Ureter (tissue), 1 donor: ENCODE measurements around the gene C16orf96. TPM values are rescaled to one million over a fixed set of nuclear protein-coding genes. Genes with fewer than 3 reads are reported as not detected.
A peak's percentile ranks its signal among the peaks of the same experiment; 100 is the strongest.

Source experiments
- DNase-seq: peaks from one replicate; pipeline ENCODE4 v3.0.0-alpha.2; 2020; ENCODE audit warnings: low spot score
- total RNA-seq: library from RNA; stranded (reverse); gene quantifications from one replicate; pipeline ENCODE4 v1.2.4, GENCODE V29; 2023
- donor health status: DM: yes; HTN: yes; CAD: no.

Gene C16orf96
- total RNA-seq: not detected

DNA sequence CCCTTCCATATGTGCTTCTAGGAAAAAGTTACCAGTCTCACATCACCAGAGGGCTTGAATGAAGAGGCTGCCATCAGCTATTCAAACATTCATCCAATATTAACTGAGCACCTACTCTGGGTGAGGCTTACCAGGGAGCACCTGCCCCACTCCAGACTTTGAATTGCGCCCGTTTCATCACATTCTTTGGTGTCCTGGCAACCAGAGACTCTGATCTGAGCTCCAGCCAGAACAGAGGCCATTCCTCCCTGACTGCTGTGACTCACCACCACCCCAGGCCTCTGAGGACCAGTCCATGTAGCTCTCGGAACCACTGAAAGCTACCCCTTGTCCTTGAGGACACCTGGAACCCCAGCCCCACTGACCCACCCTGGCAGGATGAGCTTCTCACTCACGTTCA, at the start of gene C16orf96:
Gene C16orf96, plus strand, starts transcription at position 229 of the 400 bp plus-strand sequence. Its CDS starts 150 bp downstream, at position 379.
- no peak for DNase-seq

DNA sequence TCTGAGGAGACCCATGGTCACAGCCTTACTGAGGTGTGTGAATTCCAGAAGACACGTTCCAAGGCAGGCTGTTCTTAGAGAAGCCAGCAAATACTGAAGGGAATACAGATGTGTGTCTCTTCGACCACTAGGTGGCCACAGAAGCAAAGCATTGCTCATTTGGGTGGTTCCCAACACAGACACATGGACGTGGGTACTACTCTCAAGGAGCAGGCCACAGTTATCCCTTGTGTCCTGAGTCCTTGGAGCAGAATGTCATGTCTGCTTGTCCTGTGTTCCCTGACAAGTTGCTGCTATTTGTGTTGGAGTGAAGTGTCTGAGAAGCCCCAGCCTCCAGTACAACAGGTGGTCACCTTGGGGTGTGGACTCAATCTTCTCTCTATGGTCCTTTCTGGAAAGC, 49.7 kb upstream of the C16orf96 start:
- peak; percentile 72 for DNase-seq

DNA sequence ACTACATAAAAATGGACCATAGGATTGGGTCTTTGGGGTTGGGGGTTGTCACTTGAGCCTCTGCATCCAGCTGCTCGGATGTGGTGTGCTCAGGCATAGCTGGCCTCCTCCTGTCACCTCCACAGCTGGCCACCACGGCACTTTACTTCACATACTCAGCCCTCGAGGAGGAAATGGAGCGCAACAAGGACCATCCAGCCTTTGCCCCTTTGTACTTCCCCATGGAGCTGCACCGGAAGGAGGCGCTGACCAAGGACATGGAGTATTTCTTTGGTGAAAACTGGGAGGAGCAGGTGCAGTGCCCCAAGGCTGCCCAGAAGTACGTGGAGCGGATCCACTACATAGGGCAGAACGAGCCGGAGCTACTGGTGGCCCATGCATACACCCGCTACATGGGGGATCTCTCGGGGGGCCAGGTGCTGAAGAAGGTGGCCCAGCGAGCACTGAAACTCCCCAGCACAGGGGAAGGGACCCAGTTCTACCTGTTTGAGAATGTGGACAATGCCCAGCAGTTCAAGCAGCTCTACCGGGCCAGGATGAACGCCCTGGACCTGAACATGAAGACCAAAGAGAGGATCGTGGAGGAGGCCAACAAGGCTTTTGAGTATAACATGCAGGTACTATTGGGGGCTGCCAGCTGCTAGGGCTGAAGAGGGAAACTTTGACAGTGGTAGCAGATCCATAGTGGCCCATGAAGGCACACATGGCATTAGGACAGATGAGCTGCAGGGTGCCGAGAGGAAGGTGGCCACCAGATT, 48.4 kb upstream of the C16orf96 start:
- DNase-seq: no peak

GRCh38 chr16:4508806-4509205, 47.3 kb upstream of the C16orf96 start:
- no peak for DNase-seq

DNA sequence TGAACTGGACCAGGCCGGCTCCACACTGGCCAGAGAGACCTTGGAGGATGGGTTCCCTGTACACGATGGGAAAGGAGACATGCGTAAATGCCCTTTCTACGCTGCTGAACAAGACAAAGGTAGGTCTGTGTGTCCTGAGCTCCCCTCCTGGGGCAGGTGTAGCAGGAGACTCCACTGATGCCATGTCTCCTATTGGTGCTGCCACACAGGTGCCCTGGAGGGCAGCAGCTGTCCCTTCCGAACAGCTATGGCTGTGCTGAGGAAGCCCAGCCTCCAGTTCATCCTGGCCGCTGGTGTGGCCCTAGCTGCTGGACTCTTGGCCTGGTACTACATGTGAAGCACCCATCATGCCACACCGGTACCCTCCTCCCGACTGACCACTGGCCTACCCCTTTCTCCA, 46.7 kb upstream of the C16orf96 start:
- no peak for DNase-seq

- DNase-seq: no peak
Observed at GRCh38 chr16:4510131-4510530, 46.0 kb upstream of the C16orf96 start.

- DNase-seq: no peak
Observed at GRCh38 chr16:4510747-4511426, 45.3 kb upstream of the C16orf96 start.

GRCh38 chr16:4511441-4512082, 44.6 kb upstream of the C16orf96 start:
- DNase-seq: peak; percentile 70

- no peak for DNase-seq
Observed at GRCh38 chr16:4512473-4512872, 43.7 kb upstream of the C16orf96 start.

DNA sequence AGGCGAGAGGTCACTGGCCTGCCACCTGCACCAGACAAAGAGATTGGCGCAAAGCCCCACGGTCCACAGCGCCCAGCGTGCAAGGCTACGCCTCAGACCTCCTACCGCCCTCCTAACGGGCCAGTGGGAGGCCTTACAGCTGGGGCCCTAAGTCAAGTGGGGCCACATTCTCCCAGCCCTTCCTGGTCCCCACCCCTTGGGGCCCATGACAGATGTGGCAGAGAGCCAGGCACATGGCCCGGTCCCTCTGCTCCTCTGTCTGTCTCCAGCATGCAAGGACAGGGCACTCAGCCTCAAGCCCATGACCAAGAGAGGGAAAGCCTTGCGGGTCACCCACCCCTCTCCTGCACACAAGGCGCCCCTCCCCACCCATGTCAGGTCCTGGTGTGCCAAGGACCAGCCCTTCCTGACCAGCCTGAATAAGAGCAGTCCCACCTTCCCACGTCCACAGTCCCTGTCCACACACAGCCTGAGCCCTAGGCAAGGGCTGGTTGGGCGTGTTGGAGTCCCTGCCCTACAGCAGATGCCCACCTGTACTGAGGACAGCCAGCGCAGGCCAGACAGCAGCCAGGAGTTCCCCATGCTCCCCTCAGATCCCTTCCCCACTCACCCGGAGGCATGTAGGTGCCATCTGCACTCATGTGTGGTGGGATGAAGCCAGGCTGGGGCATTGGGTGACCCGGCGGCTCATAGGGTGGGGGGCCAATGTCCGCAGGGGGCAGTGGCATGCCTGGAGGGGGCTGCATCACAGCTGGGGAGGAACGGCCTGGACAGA, 42.9 kb upstream of the C16orf96 start:
- no peak for DNase-seq

- DNase-seq: no peak
Observed at GRCh38 chr16:4513881-4514280, 42.3 kb upstream of the C16orf96 start.

DNA sequence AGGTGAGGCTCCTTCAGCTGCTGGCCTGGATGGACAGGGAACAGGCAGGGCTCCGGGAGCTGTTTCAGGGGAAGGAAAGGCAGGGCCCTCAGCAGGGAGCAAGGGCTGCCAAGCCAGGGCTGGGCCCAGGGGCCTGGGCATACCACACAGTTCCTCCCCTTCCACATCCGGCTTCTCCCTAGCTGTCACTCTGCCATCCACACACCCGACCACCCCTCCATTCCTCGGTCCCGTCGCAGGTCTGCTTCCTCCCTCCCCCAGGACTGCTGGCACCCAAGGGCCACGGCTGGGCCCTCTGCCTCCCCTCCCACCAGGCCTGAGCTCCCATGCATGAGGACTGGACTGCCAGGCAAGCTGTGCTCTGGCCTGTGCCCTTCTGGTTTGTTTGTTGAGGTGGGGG, 41.5 kb upstream of the C16orf96 start:
- DNase-seq: no peak

- no peak for DNase-seq
Observed at GRCh38 chr16:4515611-4516233, 40.4 kb upstream of the C16orf96 start.

DNA sequence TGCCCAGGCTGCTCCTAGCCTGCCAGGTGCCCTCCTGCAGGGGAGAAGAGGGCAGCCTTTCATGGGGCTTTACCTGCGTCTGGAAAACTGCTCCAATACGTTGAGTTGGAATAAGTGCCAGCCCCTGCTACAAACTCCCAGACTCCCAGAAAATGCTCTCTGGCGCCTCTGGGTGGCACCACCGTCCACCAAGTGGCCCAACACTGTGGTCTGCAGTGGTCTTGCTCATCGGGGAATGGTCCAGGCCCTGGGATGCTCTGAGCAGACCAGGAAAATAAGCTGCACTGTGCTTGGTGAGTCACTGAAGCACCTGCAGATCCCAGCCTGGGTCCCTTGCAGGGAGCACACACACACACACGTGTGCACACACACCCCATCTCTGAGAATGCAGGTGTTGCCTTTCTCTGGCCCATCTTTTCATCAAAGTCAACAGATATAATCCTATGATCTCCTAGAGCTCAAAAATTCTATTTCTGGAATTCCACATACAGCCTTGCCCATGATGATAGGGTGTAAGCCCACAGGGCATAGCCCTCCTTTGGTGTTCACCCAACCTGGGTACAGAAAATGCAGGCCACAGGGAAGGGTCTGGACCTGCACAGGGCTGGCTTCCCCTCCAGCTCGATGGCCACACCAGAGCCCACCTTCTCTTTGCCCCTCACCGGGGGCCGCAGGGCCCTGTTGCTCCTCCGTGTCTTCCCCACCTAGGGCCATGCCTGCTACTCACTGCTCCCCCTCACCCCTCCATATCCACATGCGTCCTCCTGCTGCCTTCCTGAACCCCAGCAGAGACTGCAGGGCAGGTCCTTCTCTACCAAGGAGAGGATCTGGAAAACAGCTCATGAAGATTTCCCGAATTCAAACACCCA, 38.1 kb upstream of the C16orf96 start:
- DNase-seq: no peak

DNA sequence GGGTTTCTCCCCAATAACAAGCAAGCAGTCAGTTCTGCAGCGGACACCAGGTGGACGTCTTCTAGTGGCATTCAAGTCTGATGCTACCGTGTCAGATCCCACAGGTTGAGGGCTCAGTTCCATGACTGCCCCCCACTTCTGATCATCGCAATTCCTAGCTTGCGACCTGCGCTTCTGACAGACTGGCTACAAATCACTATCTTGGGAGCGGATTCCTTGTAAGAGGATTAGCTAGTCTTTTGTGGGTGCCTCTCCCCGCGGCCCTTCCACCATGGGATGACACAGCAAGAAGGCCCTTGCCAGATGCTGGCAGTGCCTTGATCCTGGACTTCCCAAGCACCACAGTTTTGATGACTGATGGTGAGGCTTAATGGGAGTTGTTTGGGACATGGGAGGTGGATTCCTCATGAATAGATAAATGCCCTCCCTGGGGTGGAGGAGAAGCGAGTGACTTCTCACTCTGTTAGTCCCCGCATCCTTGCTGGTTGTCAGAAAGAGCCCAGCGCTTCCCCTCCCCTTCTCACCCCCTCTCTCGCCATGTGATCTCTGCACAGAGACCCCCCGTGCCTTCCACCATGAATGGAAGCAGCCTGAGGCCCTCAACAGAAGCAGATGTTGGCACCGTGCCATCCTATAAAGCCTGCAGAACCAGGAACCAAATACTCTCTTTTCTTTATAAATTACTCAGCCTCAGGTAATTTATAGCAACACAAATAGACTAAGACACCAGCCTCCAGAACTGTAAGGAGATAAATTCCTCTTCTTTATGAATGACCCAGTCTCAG, 36.7 kb upstream of the C16orf96 start:
- no peak for DNase-seq

- DNase-seq: no peak
Observed at GRCh38 chr16:4520913-4521312, 35.2 kb upstream of the C16orf96 start.

GRCh38 chr16:4522051-4522581, 34.0 kb upstream of the C16orf96 start:
- no peak for DNase-seq

DNA sequence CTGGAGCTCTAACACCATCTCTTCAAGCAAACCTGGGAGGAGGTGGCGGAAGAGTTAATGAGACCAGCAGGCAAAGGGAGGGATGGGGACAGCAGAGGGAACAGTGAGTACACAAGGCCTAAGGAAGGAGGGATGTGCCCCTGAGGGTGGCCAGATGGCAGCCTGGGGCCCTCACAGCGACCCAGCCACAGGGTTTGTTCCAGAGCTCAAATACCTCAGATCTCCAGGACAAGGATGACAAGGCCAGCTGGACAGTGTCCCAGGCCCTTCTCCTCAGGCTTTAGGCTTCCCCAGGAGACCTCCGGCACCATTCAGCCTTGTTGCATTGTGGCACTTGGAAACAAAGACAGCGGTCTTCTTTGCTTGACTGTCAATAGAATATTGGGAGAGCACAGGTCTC, 32.5 kb upstream of the C16orf96 start:
- no peak for DNase-seq

DNA sequence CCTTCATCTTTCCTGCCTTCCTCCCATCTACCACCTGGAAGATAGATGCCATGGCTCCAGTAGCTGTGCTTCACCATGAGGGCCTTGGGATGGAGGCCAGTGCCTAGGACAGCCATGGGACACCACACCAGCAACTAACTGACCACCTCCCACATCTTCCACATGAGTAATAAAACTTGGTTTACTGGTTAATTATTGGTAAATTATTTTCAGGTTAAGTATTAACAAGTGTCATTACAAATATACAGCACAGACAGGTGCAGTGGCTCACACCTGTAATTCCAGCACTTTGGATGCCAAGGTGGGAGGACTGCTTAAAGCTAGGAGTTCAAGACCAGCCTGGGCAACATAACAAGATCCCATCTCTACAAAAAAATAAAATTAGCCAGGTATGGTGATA, 31.6 kb upstream of the C16orf96 start:
- no peak for DNase-seq

GRCh38 chr16:4525069-4525468, 31.1 kb upstream of the C16orf96 start:
- DNase-seq: no peak
